Small intestine (tissue), 7 donors: ENCODE results near the gene ARHGAP8. TPM values are rescaled to one million over a fixed set of nuclear protein-coding genes. Genes with fewer than 3 reads are reported as not detected.

Experiments
- DNase-seq, 2 donors: peaks; one replicate each; pipeline versions ENCODE4 v3.0.0 to v3.0.0-alpha.2; 2013
- FAIRE-seq: peaks from 2 replicates; lab custom pipeline; 2012; peaks lifted over from hg19 to GRCh38; lab: Jason Lieb, UNC
- H3K27ac ChIP-seq, 3 donors: one replicate each; pipeline ENCODE4 v1.5.1; 2013; ENCODE audit warnings: low read length in 2 of 3, mild to moderate bottlenecking in 2 of 3, control low read depth in 1 of 3, inconsistent platforms in 1 of 3, low read depth in 1 of 3, moderate library complexity in 1 of 3
- H3K27me3 ChIP-seq, 3 donors: one replicate each; pipeline ENCODE4 v1.6.1; 2013; ENCODE audit warnings: low read length in 3 of 3, inconsistent platforms in 1 of 3; ENCODE audit not compliant: control insufficient read depth in 3 of 3, insufficient read depth in 3 of 3
- H3K36me3 ChIP-seq, 3 donors: one replicate each; pipeline ENCODE4 v1.6.1; 2013; ENCODE audit warnings: low read length in 3 of 3, inconsistent platforms in 1 of 3, low read depth in 1 of 3, mild to moderate bottlenecking in 1 of 3, moderate library complexity in 1 of 3; ENCODE audit not compliant: control insufficient read depth in 3 of 3, insufficient read depth in 2 of 3
- H3K4me1 ChIP-seq, 3 donors: one replicate each; pipeline ENCODE4 v1.6.1; 2013; ENCODE audit warnings: low read length in 2 of 3, inconsistent platforms in 1 of 3, low read depth in 1 of 3, mild to moderate bottlenecking in 1 of 3, moderate library complexity in 1 of 3; ENCODE audit not compliant: control insufficient read depth in 3 of 3, insufficient read depth in 2 of 3
- H3K4me3 ChIP-seq, 3 donors: one replicate each; pipeline ENCODE4 v1.5.1; 2013; ENCODE audit warnings: low read length in 3 of 3, control low read depth in 1 of 3, inconsistent platforms in 1 of 3, low read depth in 1 of 3, mild to moderate bottlenecking in 1 of 3, moderate library complexity in 1 of 3
- H3K9me3 ChIP-seq, 2 donors: one replicate each; pipeline ENCODE4 v1.6.1; 2013; ENCODE audit warnings: low read depth in 1 of 2, low read length in 1 of 2; ENCODE audit not compliant: control insufficient read depth in 2 of 2, insufficient read depth in 1 of 2
- WGBS, 3 donors: extraction: QIAGEN DNeasy Blood & Tissue Kit; methylation state at CpG; one replicate each; pipeline ENCODE4 v1.1.7; 2013; 5-methylcytosine and 5-hydroxymethylcytosine counted together
- polyA plus RNA-seq, 4 donors: library from polyadenylated mRNA; stranded (reverse) in 3 of 4; unstranded in 1 of 4; fragments of 200-250 nt in 3 of 4; fragments of 120-200 nt in 1 of 4; gene quantifications; one replicate each; pipeline versions ENCODE4 v1.2.1 to v1.2.3, GENCODE V29; 2013
- donor health status: healthy with polysubstance abuse.
- donor health status: control.
- donor health status: control.
- donor health status: Bipolar disorder and iron deficiency.
- donor health status: healthy.

Gene ARHGAP8
- polyA plus RNA-seq, 4 donors = 1.6 to 20.3 (median 9.3) TPM

DNA sequence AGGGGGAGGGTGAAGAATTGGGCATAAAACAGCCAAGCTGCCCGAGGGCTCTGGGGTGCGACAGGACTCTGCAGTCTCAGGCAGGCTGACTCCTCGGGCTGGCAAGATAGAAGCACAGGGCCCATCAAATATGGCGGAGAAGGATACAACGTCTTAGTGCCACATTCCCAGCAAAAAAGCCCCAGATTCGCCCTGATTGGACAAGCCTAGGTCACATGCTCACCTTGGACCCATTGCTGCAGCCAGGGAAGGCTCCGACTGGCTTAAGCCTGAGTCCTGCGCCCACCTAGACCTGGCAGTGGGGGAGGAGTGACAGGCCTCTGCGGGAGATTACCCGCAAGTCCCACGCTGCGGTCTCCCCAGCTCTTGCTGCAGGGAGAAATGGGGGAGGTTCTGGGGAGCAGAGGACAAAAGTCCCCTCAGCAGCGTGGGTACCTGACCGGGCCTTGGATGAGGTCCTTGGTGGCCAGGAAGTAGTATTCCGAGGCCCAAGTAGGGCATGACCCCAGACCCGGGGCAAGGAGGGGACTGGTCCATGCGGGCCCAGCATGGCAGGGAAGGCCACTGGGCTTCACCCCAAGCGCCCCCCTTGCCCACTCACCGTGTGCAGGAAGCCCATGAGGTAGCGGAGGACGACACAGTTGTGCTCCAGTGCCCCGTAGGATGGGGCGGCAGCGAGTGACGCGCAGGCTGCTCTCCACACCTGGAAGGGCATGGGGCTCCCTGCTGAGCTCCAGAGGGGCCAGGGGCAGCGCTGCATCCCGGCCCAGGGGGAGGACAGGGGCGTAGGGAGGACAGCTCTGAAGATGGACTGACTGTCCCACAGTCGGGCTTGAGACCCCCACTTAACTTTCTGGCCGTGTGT, 113.0 kb downstream of the ARHGAP8 start:
- FAIRE-seq (no peak), DNase-seq (no peak)
- no peaks in the 10 kb centered on the region for H3K9me3 ChIP-seq
- H3K4me3 ChIP-seq = no peak overlapping the region
- WGBS, 3 donors = 82 to 87% (median 83%) methylated on average over 31 of the region's 31 CpGs
- H3K27me3 ChIP-seq = no peaks in the 10 kb centered on the region
- H3K36me3 ChIP-seq = no peaks in the 10 kb centered on the region
- H3K27ac ChIP-seq = no peak overlapping the region
- H3K4me1 ChIP-seq = no peaks in the 10 kb centered on the region

DNA sequence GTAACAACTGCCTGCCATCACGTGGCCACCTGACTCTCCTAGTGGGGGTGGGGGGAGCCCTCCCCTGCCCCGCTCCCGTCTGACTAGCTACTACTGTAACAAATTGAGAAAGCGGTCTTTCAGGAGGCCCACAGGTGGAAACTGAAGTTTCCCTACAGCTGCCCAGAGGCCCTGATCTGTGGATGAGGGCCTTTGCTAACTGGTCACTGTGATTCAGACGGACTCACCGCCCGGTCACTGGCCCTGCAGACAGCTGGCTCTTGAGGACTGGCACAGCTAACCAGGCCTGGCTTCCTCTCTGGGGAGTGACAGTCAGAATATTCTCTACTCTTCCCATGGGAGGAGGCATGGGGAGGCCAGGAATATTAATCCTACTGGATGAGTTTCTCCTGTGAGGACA, 116.8 kb downstream of the ARHGAP8 start:
- no peak for DNase-seq
- Histone ChIP-seq H3K4me3 (no peak overlapping the region), H3K27ac (no peak overlapping the region), H3K4me1 (no peaks in the 10 kb centered on the region), H3K27me3 (peaks cover 0 to 2% (median 0%) of the 10 kb centered on the region in 3 donors), H3K36me3 (no peaks in the 10 kb centered on the region), H3K9me3 (no peaks in the 10 kb centered on the region)
- WGBS, 3 donors = 78 to 93% (median 87%) methylated on average over 7 of the region's 7 CpGs
- no peak for FAIRE-seq

DNA sequence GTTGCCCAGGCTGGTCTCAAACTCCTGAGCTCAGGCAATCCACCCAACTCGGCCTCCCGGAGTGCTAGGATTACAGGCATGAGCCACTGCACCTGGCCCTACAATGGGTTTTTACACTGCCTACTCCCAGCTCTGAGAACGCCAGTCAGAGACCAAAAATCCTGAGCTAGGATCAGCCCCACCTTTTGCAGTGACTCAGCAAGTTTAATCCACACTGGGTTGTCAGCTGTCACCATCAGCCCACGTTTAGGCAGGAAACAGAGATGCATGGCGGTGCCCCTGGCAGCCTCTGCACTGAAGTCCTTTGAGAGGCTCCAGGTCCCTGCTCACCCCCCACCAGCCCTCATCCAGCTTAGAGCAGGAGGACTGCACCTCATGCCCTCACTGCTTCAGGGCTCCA, 117.6 kb downstream of the ARHGAP8 start:
- Histone ChIP-seq H3K4me1 (no peaks in the 10 kb centered on the region), H3K36me3 (no peaks in the 10 kb centered on the region), H3K27me3 (peaks cover 0 to 2% (median 0%) of the 10 kb centered on the region in 3 donors), H3K9me3 (no peaks in the 10 kb centered on the region), H3K27ac (no peak overlapping the region), H3K4me3 (no peak overlapping the region)
- no peak for FAIRE-seq
- WGBS, 3 donors = 14 to 47% (median 31%) methylated on average over 5 of the region's 5 CpGs
- peak in 1 of 2 donors; percentile 4 for DNase-seq

DNA sequence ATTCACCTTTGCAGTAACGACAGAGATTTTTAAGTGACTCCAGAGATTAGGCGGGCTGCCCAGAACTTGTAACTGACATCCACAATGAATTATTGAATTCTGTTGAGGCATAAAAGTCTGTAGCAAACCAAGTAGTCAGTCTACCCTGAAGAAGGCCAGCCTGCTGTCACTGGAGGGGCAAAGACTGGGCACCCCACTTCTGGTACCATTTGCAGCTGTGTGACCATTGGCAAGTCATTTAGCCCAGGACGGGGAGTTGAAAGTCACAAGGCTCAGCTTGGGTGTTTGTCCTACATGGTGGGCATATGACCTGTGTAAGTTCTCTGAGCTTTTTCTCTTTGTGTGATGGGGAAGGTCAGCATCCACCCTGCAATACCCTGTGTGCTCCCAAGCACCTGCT, 119.4 kb downstream of the ARHGAP8 start:
- FAIRE-seq = no peak
- Histone ChIP-seq H3K36me3 (no peaks in the 10 kb centered on the region), H3K27ac (no peak overlapping the region), H3K4me1 (no peaks in the 10 kb centered on the region), H3K27me3 (peaks cover 0 to 2% (median 0%) of the 10 kb centered on the region in 3 donors), H3K9me3 (no peaks in the 10 kb centered on the region), H3K4me3 (no peak overlapping the region)
- no peak for DNase-seq
- WGBS, 3 donors = 88 to 91% (median 91%) methylated on average over 3 of the region's 3 CpGs

DNA sequence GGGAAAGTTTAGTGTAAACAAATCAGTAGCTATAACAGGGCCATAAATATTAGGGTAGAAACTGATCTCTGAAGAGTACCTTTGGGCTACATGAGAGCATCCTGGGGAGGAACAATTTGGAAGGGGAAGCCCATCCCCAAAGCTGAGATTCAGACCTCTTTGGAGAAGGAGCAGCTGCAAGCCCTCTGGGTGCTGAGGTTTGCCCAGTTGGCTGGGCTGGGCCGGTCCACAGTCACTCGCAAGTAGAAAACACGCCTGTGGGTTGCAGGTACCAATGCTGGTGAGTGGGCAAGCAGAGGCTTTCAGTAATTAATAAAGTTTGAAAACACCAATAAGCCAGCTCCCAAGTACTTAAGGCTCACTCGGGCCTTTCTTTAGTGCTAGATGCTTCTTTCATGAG, 124.5 kb downstream of the ARHGAP8 start:
- FAIRE-seq = no peak
- WGBS, 3 donors = 84 to 95% (median 94%) methylated on average over 4 of the region's 4 CpGs
- Histone ChIP-seq H3K27ac (no peak overlapping the region), H3K4me1 (no peaks in the 10 kb centered on the region), H3K4me3 (no peak overlapping the region), H3K9me3 (no peaks in the 10 kb centered on the region), H3K27me3 (no peaks in the 10 kb centered on the region), H3K36me3 (no peaks in the 10 kb centered on the region)
- no peak for DNase-seq

DNA sequence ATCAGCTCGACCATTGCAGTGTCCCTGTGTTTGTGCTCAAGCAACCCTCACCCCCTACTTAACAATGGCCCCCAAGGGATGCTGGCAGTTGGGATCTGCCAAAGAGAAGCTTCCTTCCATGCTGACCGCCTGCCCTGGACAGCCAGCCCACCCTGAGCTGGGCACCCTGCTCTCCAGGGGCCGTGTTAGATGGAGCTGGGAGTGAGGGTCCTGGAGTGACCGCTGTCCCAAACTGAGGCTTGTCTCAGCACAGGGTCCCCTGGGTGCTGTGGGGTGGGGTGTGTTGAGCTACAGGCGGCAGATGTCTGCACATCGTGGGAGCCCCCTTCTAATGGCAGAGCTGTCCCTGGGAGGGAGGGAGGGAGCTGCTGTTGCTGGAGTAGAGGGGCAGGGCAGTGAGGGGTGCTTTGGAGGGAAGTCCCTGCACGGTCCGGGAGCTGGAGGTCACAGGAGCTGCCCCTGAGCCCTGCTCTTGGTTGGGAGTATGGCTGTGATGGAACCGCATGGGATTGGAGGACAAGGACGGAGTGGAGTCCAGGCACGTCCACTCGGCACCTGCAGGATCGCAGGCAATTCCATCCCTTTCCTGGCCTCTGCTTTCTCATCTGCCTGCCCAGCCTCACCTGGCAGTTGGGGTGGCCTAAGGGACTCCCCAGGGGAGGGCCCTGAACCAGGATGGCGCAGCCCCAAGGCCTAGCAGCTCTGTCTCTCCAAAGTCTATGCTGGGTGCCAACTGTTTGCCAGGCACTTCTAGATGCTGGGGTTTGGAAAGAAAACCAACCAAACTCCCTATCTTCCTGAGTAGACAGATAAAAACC, 126.3 kb downstream of the ARHGAP8 start:
- H3K9me3 ChIP-seq = no peaks in the 10 kb centered on the region
- FAIRE-seq = no peak
- H3K4me3 ChIP-seq = no peak overlapping the region
- WGBS, 3 donors = 80 to 89% (median 81%) methylated on average over 14 of the region's 14 CpGs
- H3K4me1 ChIP-seq = no peaks in the 10 kb centered on the region
- H3K36me3 ChIP-seq = no peaks in the 10 kb centered on the region
- no peaks in the 10 kb centered on the region for H3K27me3 ChIP-seq
- DNase-seq = no peak
- no peak overlapping the region for H3K27ac ChIP-seq

DNA sequence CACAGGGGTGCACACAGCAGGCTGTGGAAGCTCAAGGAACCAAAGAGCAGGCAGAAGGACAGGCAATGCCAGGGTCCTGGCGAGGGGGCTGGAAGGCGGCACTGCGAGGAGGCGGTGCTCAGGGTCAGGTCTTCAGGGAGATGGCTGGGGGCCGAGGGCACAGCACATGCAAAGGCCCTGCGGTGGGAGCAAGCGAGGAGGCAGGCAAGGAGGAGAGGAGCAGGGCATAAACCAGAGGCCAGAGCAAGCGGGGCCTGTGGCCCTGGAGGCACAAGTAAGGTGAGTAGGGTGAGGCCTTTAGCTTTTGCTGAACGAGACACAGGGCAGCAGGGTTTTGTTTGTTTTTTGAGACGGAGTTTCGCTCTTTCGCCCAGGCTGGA, 126.9 kb downstream of the ARHGAP8 start:
- Histone ChIP-seq H3K36me3 (no peaks in the 10 kb centered on the region), H3K4me3 (no peak overlapping the region), H3K9me3 (no peaks in the 10 kb centered on the region), H3K4me1 (no peaks in the 10 kb centered on the region), H3K27ac (no peak overlapping the region), H3K27me3 (no peaks in the 10 kb centered on the region)
- WGBS, 3 donors = 85 to 92% (median 87%) methylated on average over 12 of the region's 12 CpGs
- DNase-seq (no peak), FAIRE-seq (no peak)

DNA sequence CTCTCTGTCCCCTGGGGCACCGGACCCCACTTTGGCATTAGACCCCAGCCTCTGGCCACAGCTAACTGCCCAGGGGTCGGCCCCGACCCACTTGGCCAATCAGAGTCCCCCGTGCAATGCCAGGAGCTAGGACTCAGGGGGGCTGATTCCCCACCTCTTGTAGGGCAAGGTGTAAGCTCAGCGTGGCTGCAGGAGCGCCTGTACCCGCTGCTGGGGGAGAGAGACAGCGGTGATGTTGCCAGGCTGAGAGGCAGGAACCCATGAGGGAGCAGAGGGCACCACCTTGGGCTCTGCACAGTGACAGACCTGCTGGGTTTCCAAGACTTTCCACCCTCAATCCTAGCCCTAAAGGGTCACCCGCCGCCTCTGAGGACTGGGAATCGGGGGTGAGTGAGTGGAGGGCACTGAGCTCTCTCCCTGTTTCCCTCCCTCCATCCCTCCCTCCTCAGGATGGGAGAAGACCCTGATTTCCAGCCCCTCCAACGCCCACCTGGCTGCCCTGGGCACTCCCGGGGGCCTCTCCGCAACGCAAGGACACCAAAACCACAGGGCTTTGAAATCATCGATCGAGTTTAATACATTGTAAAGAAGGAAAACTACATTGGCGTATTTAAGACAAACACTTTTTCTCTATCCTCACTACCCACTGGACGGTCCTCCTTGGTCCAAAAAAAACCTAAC, 128.4 kb downstream of the ARHGAP8 start:
- FAIRE-seq = no peak

More for the DNA sequence above, 128.4 kb downstream of the ARHGAP8 start:
- H3K9me3 ChIP-seq = no peaks in the 10 kb centered on the region
- no peaks in the 10 kb centered on the region for H3K27me3 ChIP-seq
- WGBS, 3 donors = 79 to 89% (median 88%) methylated on average over 19 of the region's 19 CpGs
- no peaks in the 10 kb centered on the region for H3K4me1 ChIP-seq
- H3K36me3 ChIP-seq = no peaks in the 10 kb centered on the region
- DNase-seq = no peak
- no peak overlapping the region for H3K4me3 ChIP-seq
- H3K27ac ChIP-seq = no peak overlapping the region
